GM23338 (cell line): Measurements from ENCODE around the gene PPP6R3.

Experiments
- CREB1 ChIP-seq: fragments of 250-450 bp; sonication (Bioruptor Pico); IDR thresholded peaks from 2 replicates; pipeline ENCODE4 v1.5.0; 2020; ENCODE audit warnings: low read depth, mild to moderate bottlenecking, moderate library complexity
- CTCF ChIP-seq, 2 experiments: fragments of 200-600 bp in 1 of 2; sonication (generic) in 1 of 2; conservative IDR thresholded peaks; 2 replicates each; pipeline versions ENCODE4 v1.5.1 to v1.6.1; 2016 to 2017; ENCODE audit warnings: antibody characterized with exemption in 2 of 2, low read depth in 2 of 2, mild to moderate bottlenecking in 2 of 2, moderate library complexity in 1 of 2
- ETS1 ChIP-seq: IDR thresholded peaks from 2 replicates; pipeline ENCODE4 v1.6.1; 2016; ENCODE audit warnings: antibody characterized with exemption
- EZH2 ChIP-seq: fragments of 200-600 bp; sonication (generic); IDR thresholded peaks from one replicate; pipeline ENCODE4 v1.8.0; 2017; ENCODE audit warnings: antibody characterized with exemption, mild to moderate bottlenecking, low read depth; ENCODE audit not compliant: unreplicated experiment
- EZH2phosphoT487 ChIP-seq: fragments of 200-600 bp; sonication (generic); IDR thresholded peaks from one replicate; pipeline ENCODE4 v1.8.1; 2018; ENCODE audit warnings: antibody characterized with exemption; ENCODE audit not compliant: unreplicated experiment
- JUNB ChIP-seq: IDR thresholded peaks from one replicate; pipeline ENCODE4 v1.6.1; 2016; ENCODE audit warnings: antibody characterized with exemption; ENCODE audit not compliant: unreplicated experiment
- NANOG ChIP-seq: IDR thresholded peaks from 2 replicates; pipeline ENCODE4 v1.6.1; 2016; ENCODE audit warnings: antibody characterized with exemption, borderline replicate concordance
- POLR2AphosphoS5 ChIP-seq: IDR thresholded peaks from 2 replicates; pipeline ENCODE4 v1.6.1; 2016; ENCODE audit warnings: antibody characterized with exemption, low read depth
- REST ChIP-seq: IDR thresholded peaks from one replicate; pipeline ENCODE4 v1.6.1; 2018; ENCODE audit warnings: antibody characterized with exemption; ENCODE audit not compliant: unreplicated experiment
- STAT1 ChIP-seq: IDR thresholded peaks from one replicate; pipeline ENCODE4 v1.6.1; 2016; ENCODE audit warnings: antibody characterized with exemption; ENCODE audit not compliant: unreplicated experiment
- ZNF114 ChIP-seq: fragments of 250-450 bp; sonication (Bioruptor Pico); IDR thresholded peaks from 2 replicates; pipeline ENCODE4 v1.5.0; 2020; ENCODE audit warnings: mild to moderate bottlenecking, moderate library complexity
- ZNF331 ChIP-seq: fragments of 250-450 bp; sonication (Bioruptor Pico); IDR thresholded peaks from 2 replicates; pipeline ENCODE4 v1.5.0; 2020; ENCODE audit warnings: low read depth, mild to moderate bottlenecking, moderate library complexity
- ZNF462 ChIP-seq: fragments of 250-450 bp; sonication (Bioruptor Pico); IDR thresholded peaks from 2 replicates; pipeline ENCODE4 v1.5.0; 2020; ENCODE audit warnings: mild to moderate bottlenecking, moderate library complexity

GRCh38 chr11:68450711-68451110 lies 9.8 kb upstream of the PPP6R3 start:
- no peak for TF ChIP-seq CTCF (conservative IDR thresholded peaks at IDR 0.05; ENCODE audit: low read depth in 2 of 2)
- no peak for TF ChIP-seq EZH2
- no peak for TF ChIP-seq POLR2AphosphoS5
- TF ChIP-seq STAT1 = no peak
- TF ChIP-seq JUNB = no peak
- TF ChIP-seq NANOG = no peak
- no peak for TF ChIP-seq EZH2phosphoT487
- TF ChIP-seq REST = no peak
- TF ChIP-seq CREB1 (CRISPR knock-in tag) = no peak
- no peak for TF ChIP-seq ZNF462
- TF ChIP-seq ETS1 = no peak
- no peak for TF ChIP-seq ZNF114 (CRISPR knock-in tag)
- no peak for TF ChIP-seq ZNF331 (CRISPR knock-in tag)
